NCI-H345 treated with DMSO at 0.1 percent for 48 hours (cell line): ENCODE results near the gene NSF.

Source experiments
- DNase-seq: peaks from one replicate; lab custom pipeline; 2025; ENCODE audit not compliant: unreplicated experiment; lab: John Stamatoyannopoulos, UW

The NSF gene

DNA sequence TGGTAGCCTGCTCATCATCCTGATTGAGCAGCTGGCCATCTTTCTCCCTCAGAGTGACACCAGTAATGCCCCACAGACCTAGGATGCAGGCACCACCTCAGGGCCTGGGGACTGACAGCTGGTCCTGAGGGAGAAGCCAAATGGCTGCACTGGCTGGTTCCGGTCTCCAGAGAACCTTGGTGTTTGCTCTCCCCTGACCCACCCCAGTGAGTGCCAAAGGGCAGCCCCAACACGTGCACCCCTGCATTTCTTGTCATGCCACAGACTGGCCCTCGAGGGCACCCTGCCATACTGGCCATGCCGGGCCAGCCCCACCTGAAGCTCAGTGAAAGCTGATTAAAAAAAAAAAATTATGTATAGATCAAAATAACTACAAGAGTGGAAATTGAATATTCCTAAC, 127.5 kb downstream of the NSF start:
- DNase-seq, result no peak

DNA sequence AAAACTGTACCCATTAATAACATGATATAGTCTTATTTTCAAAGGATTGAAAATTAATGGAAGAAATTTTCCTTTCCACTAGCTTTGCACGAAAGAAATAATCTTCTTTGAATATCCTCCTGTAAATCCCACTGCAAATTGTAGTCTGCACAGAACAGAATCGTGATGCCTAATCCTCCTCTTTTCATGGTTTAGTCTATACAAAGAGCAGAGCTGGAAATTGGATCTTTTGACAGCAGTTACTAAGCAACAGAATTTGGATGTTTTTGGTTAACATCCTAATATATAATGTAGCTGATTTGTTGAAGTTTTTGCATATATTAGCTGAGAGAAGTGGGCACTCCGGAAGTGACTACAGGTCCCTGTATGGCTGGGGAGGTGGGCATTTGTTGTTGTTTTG, 129.4 kb downstream of the NSF start:
- no peak for DNase-seq

DNA sequence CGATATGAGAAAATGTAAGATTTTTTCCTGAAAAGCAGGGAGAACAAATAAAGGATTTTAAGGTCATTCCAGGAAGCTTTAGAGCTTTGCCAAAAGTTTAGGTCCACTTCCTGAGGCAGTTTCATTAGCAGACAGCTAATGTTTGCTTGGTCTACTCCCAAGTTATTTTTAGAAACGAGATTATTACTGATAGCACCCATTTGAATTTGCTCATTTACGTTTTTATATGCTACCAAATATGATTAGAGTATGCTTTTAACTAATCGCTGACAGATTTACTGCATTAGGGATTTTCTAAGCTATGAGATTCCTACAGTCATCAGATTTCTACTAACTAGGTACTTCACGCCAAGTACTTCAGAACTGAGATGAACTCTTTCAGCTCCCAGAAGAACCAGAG, 129.9 kb downstream of the NSF start:
- DNase-seq, result no peak

GRCh38 chr17:46722662-46723285, 132.3 kb downstream of the NSF start:
- no peak for DNase-seq

DNA sequence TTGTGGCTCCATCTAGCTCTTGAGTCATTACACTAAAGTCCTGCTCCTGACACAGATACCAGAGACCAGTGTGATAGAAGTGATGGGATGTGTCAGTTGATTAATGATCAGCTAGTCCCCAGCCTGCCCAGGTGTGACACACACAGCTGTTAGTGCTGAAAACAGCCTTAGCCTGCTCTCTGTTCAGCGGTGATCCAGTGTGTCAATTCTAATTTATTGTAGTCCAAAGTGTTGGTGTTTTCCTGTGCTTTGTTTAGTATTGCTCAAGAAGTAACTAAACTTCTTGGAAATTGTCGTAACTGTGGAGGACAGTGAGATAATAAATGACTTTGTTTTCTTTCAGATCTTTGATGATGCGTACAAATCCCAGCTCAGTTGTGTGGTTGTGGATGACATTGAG, 135.7 kb downstream of the NSF start:
- no peak for DNase-seq

GRCh38 chr17:46727572-46728348, 137.3 kb downstream of the NSF start:
- DNase-seq, result no peak

- no peak for DNase-seq
These were observed 139.6 kb downstream of the NSF start for GRCh38 chr17:46730026-46730425.

DNA sequence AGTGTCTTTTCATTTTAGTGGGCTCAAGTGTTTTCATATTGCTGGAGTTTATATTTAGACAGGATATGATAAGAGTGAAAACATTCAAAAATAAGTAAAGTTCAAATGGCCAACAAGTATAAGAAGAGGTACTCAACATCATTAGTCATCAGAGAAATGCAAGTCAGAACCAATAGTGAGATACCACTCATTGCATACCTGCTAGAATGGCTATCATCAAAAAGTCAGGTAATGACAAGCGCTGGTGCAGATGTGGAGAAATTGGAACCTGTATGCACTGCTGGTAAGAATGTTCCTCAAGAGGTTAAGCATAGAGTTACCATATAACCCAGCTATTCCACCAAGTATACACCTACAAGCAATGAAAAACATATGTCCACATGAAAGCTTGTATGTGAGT, 140.2 kb downstream of the NSF start:
- DNase-seq, result no peak

DNA sequence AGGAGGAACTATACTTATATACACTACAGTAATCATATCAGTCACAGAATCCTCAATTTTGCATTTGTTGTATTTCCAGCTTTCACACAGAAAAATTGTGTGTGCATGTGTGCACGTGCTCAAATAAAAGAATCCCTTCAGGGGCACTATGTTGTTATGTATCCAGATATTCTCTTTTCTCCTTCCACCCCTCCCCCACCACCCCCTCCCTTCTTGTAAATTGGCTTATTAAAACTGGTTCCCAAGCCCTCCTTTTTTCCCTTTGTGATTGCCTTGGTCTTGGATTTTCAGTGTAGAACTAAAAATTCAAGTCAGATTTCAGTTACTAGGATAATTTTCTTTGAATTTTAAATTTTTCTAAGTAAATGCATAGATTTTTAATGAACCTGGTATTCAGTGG, 141.7 kb downstream of the NSF start:
- DNase-seq, result no peak

- DNase-seq, result no peak
These were observed 142.4 kb downstream of the NSF start for GRCh38 chr17:46732754-46733398.

DNA sequence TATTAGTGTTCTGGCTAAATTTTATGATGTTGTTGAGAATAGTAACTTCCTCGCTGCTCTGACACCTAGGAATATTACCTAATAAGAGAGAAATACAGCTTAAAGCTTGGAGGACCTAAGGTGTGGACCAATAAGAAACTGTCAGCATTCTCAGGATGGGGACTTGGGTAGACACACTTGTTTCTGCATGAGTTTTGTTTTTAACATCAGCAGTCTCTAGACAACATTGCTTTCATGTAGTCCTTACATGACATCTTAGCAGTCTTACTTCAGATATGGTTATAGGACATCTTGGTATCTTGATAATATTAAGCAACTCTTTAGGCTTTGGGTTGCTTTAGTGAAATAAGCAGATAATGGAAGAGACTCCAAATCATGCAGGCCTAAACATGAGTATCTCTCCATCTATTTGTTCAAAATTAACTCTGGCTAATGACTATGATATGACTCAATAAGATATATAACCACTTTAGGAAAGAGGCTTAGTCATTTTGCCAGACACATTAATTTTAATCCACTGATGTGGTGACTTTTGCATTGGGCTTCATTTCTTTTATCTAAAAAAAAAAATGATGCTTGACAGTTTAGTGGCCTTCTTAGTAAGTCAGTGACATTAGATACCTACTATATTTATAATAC, 143.5 kb downstream of the NSF start:
- DNase-seq, result no peak

DNA sequence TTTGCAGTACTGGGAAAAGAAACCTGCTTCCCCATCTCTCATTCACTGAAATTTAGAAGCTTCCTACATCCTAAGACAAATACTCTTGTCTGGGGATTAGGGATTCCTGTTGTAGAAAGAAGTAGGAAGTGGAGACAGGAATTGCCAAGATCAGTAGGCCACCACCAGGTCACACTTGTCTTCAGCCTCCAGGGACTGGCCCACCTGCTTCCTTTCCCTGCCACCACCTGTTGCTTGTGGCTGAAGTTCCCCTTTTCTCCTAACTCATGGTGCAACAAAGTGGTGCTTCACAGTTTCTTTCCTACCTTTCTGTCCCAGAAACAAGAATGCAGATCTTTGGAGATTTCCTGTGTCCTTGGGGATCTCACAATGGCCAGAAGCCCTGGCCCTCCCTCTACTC, 145.6 kb downstream of the NSF start:
- DNase-seq, result no peak

DNA sequence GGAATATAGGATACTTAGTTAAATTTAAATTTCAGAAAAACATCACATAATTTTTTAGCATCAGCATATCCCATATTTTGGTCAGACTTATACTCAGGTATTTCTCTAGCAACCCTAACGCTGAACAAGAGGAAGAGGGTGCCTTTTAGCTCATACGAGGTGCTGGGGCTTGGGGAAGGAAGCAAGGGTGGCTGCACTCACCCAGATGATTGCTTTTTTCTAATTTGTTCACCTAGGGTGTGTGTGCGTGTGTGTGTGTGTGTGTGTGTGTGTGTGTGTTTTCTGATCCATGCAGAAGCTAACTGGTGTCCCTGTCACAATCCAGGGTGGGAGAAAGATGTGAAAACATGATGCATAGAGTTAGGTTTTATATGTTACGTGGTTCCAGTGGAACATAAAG, 146.9 kb downstream of the NSF start:
- no peak for DNase-seq

GRCh38 chr17:46738544-46738943, 148.1 kb downstream of the NSF start:
- DNase-seq, result no peak

DNA sequence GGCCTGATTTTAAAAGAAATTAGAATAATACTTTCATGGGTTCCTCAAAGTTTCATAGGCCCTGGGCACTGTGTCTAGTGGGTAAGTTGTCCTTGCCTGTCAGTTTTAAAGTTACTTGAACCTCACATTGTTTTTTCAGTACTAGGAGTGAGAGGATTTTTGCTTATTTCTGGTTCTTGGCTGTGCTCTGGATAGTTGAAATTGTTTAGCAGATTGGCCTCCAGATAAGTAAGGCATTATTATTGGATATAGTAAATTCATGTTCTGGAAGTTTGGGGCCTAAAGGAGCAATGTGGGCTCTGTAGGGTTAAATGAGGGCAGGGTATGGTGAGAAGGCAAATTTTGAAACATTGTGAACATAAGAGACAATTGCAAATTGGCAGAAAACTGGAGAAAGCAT, 149.5 kb downstream of the NSF start:
- no peak for DNase-seq

GRCh38 chr17:46741122-46741730, 150.8 kb downstream of the NSF start:
- no peak for DNase-seq

- no peak for DNase-seq
These were observed 152.2 kb downstream of the NSF start for GRCh38 chr17:46742565-46743270.

- no peak for DNase-seq
These were observed 154.0 kb downstream of the NSF start for GRCh38 chr17:46744441-46744840.

- DNase-seq, result no peak
These were observed 154.9 kb downstream of the NSF start for GRCh38 chr17:46745376-46745775.

- no peak for DNase-seq
These were observed 161.0 kb downstream of the NSF start for GRCh38 chr17:46751425-46751824.

- DNase-seq, result no peak
These were observed 163.3 kb downstream of the NSF start for GRCh38 chr17:46753776-46754175.
